CD14-positive monocyte (primary cell): Measurements from ENCODE around the gene PDAP1. TPM values are rescaled to one million over a fixed set of nuclear protein-coding genes. Genes with fewer than 3 reads are reported as not detected.

Experiments used
- DNase-seq, 3 donors: peaks; one replicate each; pipeline ENCODE4 v3.0.0-alpha.2; 2011 to 2022
- H2AFZ ChIP-seq: 2 replicates; pipeline ENCODE4 v1.6.0; 2012; ENCODE audit warnings: mild to moderate bottlenecking, low read depth, low read length, inconsistent platforms; ENCODE audit not compliant: insufficient read depth, poor library complexity, severe bottlenecking
- H3K27ac ChIP-seq, 2 donors: 1 replicate in 1 of 2; 2 replicates in 1 of 2; pipeline ENCODE4 v1.5.1; 2012 to 2013; ENCODE audit warnings: low read length in 2 of 2, control low read depth in 1 of 2, inconsistent platforms in 1 of 2, low read depth in 1 of 2, mild to moderate bottlenecking in 1 of 2
- H3K27me3 ChIP-seq, 2 donors: one replicate each; pipeline versions ENCODE4 v1.6.0 to v1.6.1; 2011 to 2013; ENCODE audit warnings: low read length in 2 of 2; ENCODE audit not compliant: control insufficient read depth in 2 of 2, insufficient read depth in 2 of 2
- H3K36me3 ChIP-seq, 2 donors: replicated peaks in 1 of 2; 1 replicate in 1 of 2; 2 replicates in 1 of 2; pipeline versions ENCODE4 v1.5.1 to v1.6.1; 2012 to 2013; ENCODE audit warnings: low read length in 2 of 2, control low read depth in 1 of 2, inconsistent platforms in 1 of 2, mild to moderate bottlenecking in 1 of 2; ENCODE audit not compliant: insufficient read depth in 2 of 2, control insufficient read depth in 1 of 2
- H3K4me1 ChIP-seq, 2 donors: 1 replicate in 1 of 2; 2 replicates in 1 of 2; pipeline versions ENCODE4 v1.5.1 to v1.6.1; 2012 to 2013; ENCODE audit warnings: low read length in 2 of 2, control low read depth in 1 of 2, inconsistent platforms in 1 of 2, mild to moderate bottlenecking in 1 of 2, moderate library complexity in 1 of 2; ENCODE audit not compliant: insufficient read depth in 2 of 2, control insufficient read depth in 1 of 2
- H3K4me2 ChIP-seq: replicated peaks from 2 replicates; pipeline ENCODE3; 2012; ENCODE audit warnings: low read length, moderate library complexity, mild to moderate bottlenecking; ENCODE audit not compliant: poor library complexity, severe bottlenecking; ENCODE audit errors: extremely low read depth
- H3K4me3 ChIP-seq, 3 experiments: fragments of 200-600 bp in 1 of 3; sonication (generic) in 1 of 3; replicated peaks in 1 of 3; 1 replicate in 2 of 3; 2 replicates in 1 of 3; pipeline ENCODE4 v1.5.1; 2011 to 2013; ENCODE audit warnings: low read length in 3 of 3, mild to moderate bottlenecking in 3 of 3, control low read depth in 2 of 3, low read depth in 2 of 3, inconsistent platforms in 1 of 3, moderate library complexity in 1 of 3
- H3K79me2 ChIP-seq: 2 replicates; pipeline ENCODE4 v1.6.0; 2012; ENCODE audit warnings: mild to moderate bottlenecking, control low read depth, inconsistent platforms, low read length, moderate library complexity; ENCODE audit not compliant: insufficient read depth
- H3K9ac ChIP-seq: 2 replicates; pipeline ENCODE4 v1.6.0; 2017; ENCODE audit warnings: low read length, mild to moderate bottlenecking; ENCODE audit not compliant: insufficient read depth, poor library complexity, severe bottlenecking
- H3K9me3 ChIP-seq, 2 donors: replicated peaks in 1 of 2; 1 replicate in 1 of 2; 2 replicates in 1 of 2; pipeline versions ENCODE4 v1.5.1 to v1.6.1; 2012 to 2013; ENCODE audit warnings: low read length in 2 of 2, control low read depth in 1 of 2; ENCODE audit not compliant: control insufficient read depth in 1 of 2, insufficient read depth in 1 of 2
- H4K20me1 ChIP-seq: 2 replicates; pipeline ENCODE4 v1.6.0; 2012; ENCODE audit warnings: mild to moderate bottlenecking, low read length, control low read depth, moderate library complexity; ENCODE audit not compliant: insufficient read depth
- H3K27ac Mint-ChIP-seq, 7 donors: one replicate each; pipeline ENCODE4 v1.8.0; 2020; ENCODE audit warnings: mild to moderate bottlenecking in 7 of 7, mixed read lengths in 7 of 7, moderate library complexity in 6 of 7, inconsistent platforms in 2 of 7
- H3K27me3 Mint-ChIP-seq, 3 donors: one replicate each; pipeline ENCODE4 v1.8.0; 2021 to 2022; ENCODE audit warnings: low read depth in 3 of 3, mild to moderate bottlenecking in 3 of 3, mixed read lengths in 3 of 3, moderate library complexity in 3 of 3, inconsistent platforms in 1 of 3
- H3K36me3 Mint-ChIP-seq, 2 donors: one replicate each; pipeline ENCODE4 v1.8.0; 2020; ENCODE audit warnings: mixed read lengths in 2 of 2, inconsistent platforms in 1 of 2, mild to moderate bottlenecking in 1 of 2
- H3K4me1 Mint-ChIP-seq: one replicate; pipeline ENCODE4 v1.8.0; 2020; ENCODE audit warnings: mild to moderate bottlenecking, mixed read lengths
- H3K4me3 Mint-ChIP-seq, 2 donors: one replicate each; pipeline ENCODE4 v1.8.0; 2020; ENCODE audit warnings: mild to moderate bottlenecking in 2 of 2, mixed read lengths in 2 of 2, moderate library complexity in 1 of 2
- H3K9me3 Mint-ChIP-seq, 7 donors: one replicate each; pipeline ENCODE4 v1.8.0; 2020 to 2022; ENCODE audit warnings: mixed read lengths in 7 of 7, mild to moderate bottlenecking in 6 of 7, moderate library complexity in 6 of 7, inconsistent platforms in 2 of 7
- WGBS: methylation state at CpG from one replicate; pipeline ENCODE4 v1.1.5; 2013; ENCODE audit warnings: missing lambda C conversion rate; ENCODE audit not compliant: insufficient coverage; 5-methylcytosine and 5-hydroxymethylcytosine counted together
- intact Hi-C, 2 donors: fragments of 100-400 bp; cut with micrococcal nuclease; formaldehyde crosslinking; loops; one replicate each; pipeline versions ENCODE4 v1.15.0 to v1.15.1; 2023
- polyA plus RNA-seq, 3 donors: library from polyadenylated mRNA; depleted of rRNA in 1 of 3; unstranded in 2 of 3; stranded (reverse) in 1 of 3; fragments of 300-500 nt in 2 of 3; fragments of >200 nt in 1 of 3; fragmentation: Illumina TruSeq in 2 of 3; gene quantifications; 1 replicate in 2 of 3; 2 replicates in 1 of 3; pipeline ENCODE4 v1.2.3, GENCODE V29; 2012 to 2021
- TF ChIP-seq, protein P1 (sequence below): fragments of 200-600 bp; IDR thresholded peaks from one replicate; pipeline ENCODE4 v1.8.0; 2022; ENCODE audit warnings: antibody characterized with exemption, mild to moderate bottlenecking

The PDAP1 gene
- polyA plus RNA-seq, 3 donors = 9.8 to 43.3 (median 16.2) TPM

DNA sequence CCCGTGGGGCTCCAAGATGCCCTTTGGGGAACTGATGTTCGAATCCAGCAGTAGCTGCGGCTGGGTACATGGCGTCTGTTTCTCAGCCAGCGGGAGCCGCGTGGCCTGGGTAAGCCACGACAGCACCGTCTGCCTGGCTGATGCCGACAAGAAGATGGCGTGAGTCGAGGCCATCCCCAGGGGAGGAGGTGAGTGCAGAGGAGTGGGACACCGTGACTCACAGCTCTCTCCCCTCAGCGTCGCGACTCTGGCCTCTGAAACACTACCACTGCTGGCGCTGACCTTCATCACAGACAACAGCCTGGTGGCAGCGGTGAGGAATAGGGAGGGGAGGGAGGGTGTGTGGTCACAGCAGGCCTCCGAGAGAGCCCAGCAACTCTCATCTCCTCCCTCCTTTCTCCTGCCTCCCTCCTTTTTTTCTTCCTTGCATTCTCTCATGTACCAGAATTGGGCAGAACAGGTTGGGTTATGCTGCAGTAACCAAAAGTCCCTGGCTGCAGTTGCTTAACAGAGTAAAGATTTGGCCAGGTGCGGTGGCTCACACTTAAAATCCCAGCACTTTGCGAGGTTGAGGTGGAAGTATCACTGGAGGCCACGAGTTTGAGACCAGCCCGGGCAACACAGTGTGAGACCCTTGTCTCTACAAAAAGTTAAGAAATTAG, 17.3 kb downstream of the PDAP1 start:
- no peak overlapping the region for H2AFZ ChIP-seq
- TF ChIP-seq, protein P1, sequence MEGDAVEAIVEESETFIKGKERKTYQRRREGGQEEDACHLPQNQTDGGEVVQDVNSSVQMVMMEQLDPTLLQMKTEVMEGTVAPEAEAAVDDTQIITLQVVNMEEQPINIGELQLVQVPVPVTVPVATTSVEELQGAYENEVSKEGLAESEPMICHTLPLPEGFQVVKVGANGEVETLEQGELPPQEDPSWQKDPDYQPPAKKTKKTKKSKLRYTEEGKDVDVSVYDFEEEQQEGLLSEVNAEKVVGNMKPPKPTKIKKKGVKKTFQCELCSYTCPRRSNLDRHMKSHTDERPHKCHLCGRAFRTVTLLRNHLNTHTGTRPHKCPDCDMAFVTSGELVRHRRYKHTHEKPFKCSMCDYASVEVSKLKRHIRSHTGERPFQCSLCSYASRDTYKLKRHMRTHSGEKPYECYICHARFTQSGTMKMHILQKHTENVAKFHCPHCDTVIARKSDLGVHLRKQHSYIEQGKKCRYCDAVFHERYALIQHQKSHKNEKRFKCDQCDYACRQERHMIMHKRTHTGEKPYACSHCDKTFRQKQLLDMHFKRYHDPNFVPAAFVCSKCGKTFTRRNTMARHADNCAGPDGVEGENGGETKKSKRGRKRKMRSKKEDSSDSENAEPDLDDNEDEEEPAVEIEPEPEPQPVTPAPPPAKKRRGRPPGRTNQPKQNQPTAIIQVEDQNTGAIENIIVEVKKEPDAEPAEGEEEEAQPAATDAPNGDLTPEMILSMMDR = no peak
- H3K4me1 ChIP-seq = peaks cover 12 to 42% of the 10 kb centered on the region in 2 donors
- WGBS = 94% methylated on average over 13 of the region's 23 CpGs
- H3K9ac ChIP-seq = no peak overlapping the region
- no peak overlapping the region for H3K4me3 ChIP-seq
- DNase-seq = no peak
- H3K4me3 Mint-ChIP-seq = no peak overlapping the region
- peaks cover 73 to 99% of the 10 kb centered on the region in 2 donors for H3K36me3 Mint-ChIP-seq
- peaks cover 0 to 2% (median 0%) of the 10 kb centered on the region in 3 donors for H3K27me3 Mint-ChIP-seq
- intact Hi-C loops = no loop called here
- peaks cover 33% of the 10 kb centered on the region for H3K4me1 Mint-ChIP-seq
- H3K4me2 ChIP-seq = no peak overlapping the region
- H3K9me3 Mint-ChIP-seq = no peaks in the 10 kb centered on the region
- peaks cover 91 to 97% of the 10 kb centered on the region in 2 donors for H3K36me3 ChIP-seq
- H3K27me3 ChIP-seq = no peaks in the 10 kb centered on the region
- H3K27ac ChIP-seq = peak overlapping the region in 1 of 2 donors; percentile 31
- H4K20me1 ChIP-seq = peaks cover 100% of the 10 kb centered on the region
- H3K9me3 ChIP-seq = no peaks in the 10 kb centered on the region
- H3K27ac Mint-ChIP-seq = peak overlapping the region in 2 of 7 donors; percentile 15 to 46
- H3K79me2 ChIP-seq = peaks cover 94% of the 10 kb centered on the region

DNA sequence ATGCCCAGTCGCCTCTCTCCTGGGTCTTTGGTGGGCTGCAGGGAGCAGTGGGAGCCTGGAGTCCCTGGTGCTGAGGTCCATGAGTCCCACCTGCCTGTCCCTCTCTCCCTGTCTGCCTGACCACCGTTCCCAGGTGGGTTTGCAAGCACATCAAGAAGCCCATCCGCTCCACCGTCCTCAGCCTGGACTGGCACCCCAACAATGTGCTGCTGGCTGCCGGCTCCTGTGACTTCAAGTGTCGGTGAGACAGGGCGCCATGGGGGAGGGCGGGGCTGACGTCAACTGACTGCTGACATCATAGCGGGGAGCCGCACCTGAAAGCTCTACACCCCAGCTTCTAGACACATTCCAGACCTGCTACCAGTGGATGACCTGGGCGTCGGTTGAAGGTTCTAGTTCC, 18.6 kb downstream of the PDAP1 start:
- Mint-ChIP-seq H3K27ac (no peak overlapping the region), H3K4me3 (no peak overlapping the region), H3K27me3 (peaks cover 0 to 3% (median 0%) of the 10 kb centered on the region in 3 donors), H3K9me3 (no peaks in the 10 kb centered on the region), H3K4me1 (peaks cover 44% of the 10 kb centered on the region), H3K36me3 (peaks cover 62 to 99% of the 10 kb centered on the region in 2 donors)
- Histone ChIP-seq H3K4me3 (no peak overlapping the region), H3K27me3 (no peaks in the 10 kb centered on the region), H3K9ac (no peak overlapping the region), H3K79me2 (peaks cover 97% of the 10 kb centered on the region), H3K4me1 (peaks cover 21 to 55% of the 10 kb centered on the region in 2 donors), H4K20me1 (peaks cover 100% of the 10 kb centered on the region), H2AFZ (no peak overlapping the region), H3K9me3 (no peaks in the 10 kb centered on the region), H3K36me3 (peaks cover 85 to 93% of the 10 kb centered on the region in 2 donors), H3K27ac (no peak overlapping the region), H3K4me2 (no peak overlapping the region)
- TF ChIP-seq, protein P1 = no peak
- intact Hi-C loops = no loop called here
- 96% methylated on average over 10 of the region's 13 CpGs for WGBS
- no peak for DNase-seq
